Stimulated activated effector memory CD8-positive, alpha-beta T cell treated with anti-CD3 and anti-CD28 coated beads, Interleukin-12 subunit alpha, Interleukin-12 subunit beta, amount 100 ng/mL, for 72 hours (primary cell): ENCODE data around the gene GPR146.

Source experiments
- ATAC-seq: fragments of 150-1000 bp; cut with Tn5 transposase; 2 replicates; pipeline ENCODE4 v1.10.0; 2021
- DNase-seq, 2 donors: peaks; one replicate each; pipeline ENCODE4 v3.0.0; 2021 to 2022; ENCODE audit warnings: low spot score in 2 of 2
- H3K27ac Mint-ChIP-seq: one replicate; pipeline ENCODE4 v1.8.0; 2022; ENCODE audit warnings: mild to moderate bottlenecking, mixed read lengths
- H3K36me3 Mint-ChIP-seq: one replicate; pipeline ENCODE4 v1.8.0; 2022; ENCODE audit warnings: mild to moderate bottlenecking, mixed read lengths
- H3K4me1 Mint-ChIP-seq: one replicate; pipeline ENCODE4 v1.8.0; 2022; ENCODE audit warnings: mixed read lengths
- H3K4me3 Mint-ChIP-seq: one replicate; pipeline ENCODE4 v1.8.0; 2022; ENCODE audit warnings: mild to moderate bottlenecking, mixed read lengths
- H3K9me3 Mint-ChIP-seq: one replicate; pipeline ENCODE4 v1.8.0; 2022; ENCODE audit warnings: mixed read lengths

Gene GPR146

GRCh38 chr7:1043552-1044188, 676 bp upstream of the GPR146 start:
- Mint-ChIP-seq H3K4me1 (peaks cover 65% of the 10 kb centered on the region), H3K36me3 (peaks cover 7% of the 10 kb centered on the region), H3K27ac (no peak overlapping the region), H3K9me3 (no peaks in the 10 kb centered on the region), H3K4me3 (peak overlapping the region; percentile 74)
- DNase-seq = no peak
- ATAC-seq = no peak

- H3K27ac Mint-ChIP-seq = peak overlapping the region; percentile 70
- H3K36me3 Mint-ChIP-seq = peaks cover 7% of the 10 kb centered on the region
- peaks cover 77% of the 10 kb centered on the region for H3K4me1 Mint-ChIP-seq
- H3K9me3 Mint-ChIP-seq = no peaks in the 10 kb centered on the region
- DNase-seq = no peak
- peak overlapping the region; percentile 74 for H3K4me3 Mint-ChIP-seq
- ATAC-seq = no peak
Observed at GRCh38 chr7:1045069-1046063, 1.0 kb downstream of the GPR146 start.

- ATAC-seq (no peak), DNase-seq (no peak)
- no peak overlapping the region for H3K27ac Mint-ChIP-seq
- peaks cover 7% of the 10 kb centered on the region for H3K36me3 Mint-ChIP-seq
- peaks cover 70% of the 10 kb centered on the region for H3K4me1 Mint-ChIP-seq
- no peaks in the 10 kb centered on the region for H3K9me3 Mint-ChIP-seq
- H3K4me3 Mint-ChIP-seq = peak overlapping the region; percentile 74
Observed at GRCh38 chr7:1046722-1047679, 2.7 kb downstream of the GPR146 start.

- Mint-ChIP-seq H3K36me3 (peaks cover 7% of the 10 kb centered on the region), H3K9me3 (no peaks in the 10 kb centered on the region), H3K4me1 (peaks cover 54% of the 10 kb centered on the region), H3K4me3 (no peak overlapping the region), H3K27ac (no peak overlapping the region)
- DNase-seq (no peak), ATAC-seq (no peak)
Observed at GRCh38 chr7:1049006-1049741, 4.8 kb downstream of the GPR146 start.

- ATAC-seq (no peak), DNase-seq (no peak)
- H3K4me3 Mint-ChIP-seq = no peak overlapping the region
- H3K9me3 Mint-ChIP-seq = no peaks in the 10 kb centered on the region
- peaks cover 5% of the 10 kb centered on the region for H3K36me3 Mint-ChIP-seq
- H3K27ac Mint-ChIP-seq = no peak overlapping the region
- H3K4me1 Mint-ChIP-seq = peaks cover 53% of the 10 kb centered on the region
Observed at GRCh38 chr7:1049801-1050200, 5.5 kb downstream of the GPR146 start.

- Mint-ChIP-seq H3K9me3 (no peaks in the 10 kb centered on the region), H3K27ac (no peak overlapping the region), H3K36me3 (no peaks in the 10 kb centered on the region), H3K4me3 (no peak overlapping the region), H3K4me1 (peaks cover 47% of the 10 kb centered on the region)
- DNase-seq = no peak
- ATAC-seq = no peak
Observed at GRCh38 chr7:1050254-1050906, 6.0 kb downstream of the GPR146 start.

GRCh38 chr7:1050956-1051690, 6.8 kb downstream of the GPR146 start:
- Mint-ChIP-seq H3K36me3 (no peaks in the 10 kb centered on the region), H3K4me3 (no peak overlapping the region), H3K9me3 (no peaks in the 10 kb centered on the region), H3K4me1 (peaks cover 40% of the 10 kb centered on the region), H3K27ac (peak overlapping the region; percentile 43)
- ATAC-seq = no peak
- DNase-seq = no peak

GRCh38 chr7:1052031-1052818, 7.9 kb downstream of the GPR146 start:
- H3K9me3 Mint-ChIP-seq = no peaks in the 10 kb centered on the region
- no peaks in the 10 kb centered on the region for H3K36me3 Mint-ChIP-seq
- peaks cover 29% of the 10 kb centered on the region for H3K4me1 Mint-ChIP-seq
- peak overlapping the region; percentile 43 for H3K27ac Mint-ChIP-seq
- ATAC-seq (no peak), DNase-seq (no peak)
- no peak overlapping the region for H3K4me3 Mint-ChIP-seq

GRCh38 chr7:1053002-1053411, 8.7 kb downstream of the GPR146 start:
- Mint-ChIP-seq H3K36me3 (no peaks in the 10 kb centered on the region), H3K4me3 (no peak overlapping the region), H3K4me1 (peaks cover 21% of the 10 kb centered on the region), H3K9me3 (no peaks in the 10 kb centered on the region), H3K27ac (no peak overlapping the region)
- DNase-seq (no peak), ATAC-seq (no peak)

- no peak overlapping the region for H3K27ac Mint-ChIP-seq
- H3K9me3 Mint-ChIP-seq = no peaks in the 10 kb centered on the region
- DNase-seq = no peak
- H3K4me3 Mint-ChIP-seq = no peak overlapping the region
- H3K4me1 Mint-ChIP-seq = peaks cover 24% of the 10 kb centered on the region
- no peak for ATAC-seq
- no peaks in the 10 kb centered on the region for H3K36me3 Mint-ChIP-seq
Observed at GRCh38 chr7:1053816-1054370, 9.5 kb downstream of the GPR146 start.

GRCh38 chr7:1054438-1054837, 10.1 kb downstream of the GPR146 start:
- Mint-ChIP-seq H3K9me3 (no peaks in the 10 kb centered on the region), H3K36me3 (no peaks in the 10 kb centered on the region), H3K4me3 (no peak overlapping the region), H3K27ac (no peak overlapping the region), H3K4me1 (peaks cover 22% of the 10 kb centered on the region)
- ATAC-seq (no peak), DNase-seq (no peak)

GRCh38 chr7:1054861-1055450, 10.6 kb downstream of the GPR146 start:
- no peak for ATAC-seq

More at GRCh38 chr7:1054861-1055450, 10.6 kb downstream of the GPR146 start:
- H3K27ac Mint-ChIP-seq = no peak overlapping the region
- no peaks in the 10 kb centered on the region for H3K9me3 Mint-ChIP-seq
- H3K36me3 Mint-ChIP-seq = no peaks in the 10 kb centered on the region
- peaks cover 17% of the 10 kb centered on the region for H3K4me1 Mint-ChIP-seq
- H3K4me3 Mint-ChIP-seq = no peak overlapping the region
- no peak for DNase-seq
